Measurements from ENCODE around the gene GREB1. TPM values are rescaled to one million over a fixed set of nuclear protein-coding genes. Genes with fewer than 3 reads are reported as not detected.

GREB1 gene
- total RNA-seq, 1 experiment from 2014 or later, result 16.5 TPM

GRCh38 chr2:11492720-11493119 lies 41.1 kb upstream of the GREB1 start:
- H2AK5ac ChIP-seq (ENCODE audit: insufficient read length, low read length), result no peak overlapping the region
- H4K91ac ChIP-seq (ENCODE audit: insufficient read length, low read depth, low read length), result no peak overlapping the region
- no peak overlapping the region for H3K4me2 ChIP-seq (ENCODE audit: insufficient read depth, insufficient read length, low read length)
- no peak overlapping the region for H2BK12ac ChIP-seq (ENCODE audit: insufficient read length, low read depth, low read length)
- no peaks in the 10 kb centered on the region for H3K27me3 ChIP-seq (ENCODE audit: insufficient read depth, low read length)
- H3K4me1 Mint-ChIP-seq, result peaks cover 24 to 28% of the 10 kb centered on the region in 2 experiments
- no peaks in the 10 kb centered on the region for H3K79me1 ChIP-seq (ENCODE audit: insufficient read depth, low read depth, low read length, poor library complexity, severe bottlenecking)
- no peaks in the 10 kb centered on the region; the same call in 1 of the 2 replicates for H3K4me1 ChIP-seq (ENCODE audit: insufficient read depth, low read length)
- H3K27me3 Mint-ChIP-seq (ENCODE audit: low read depth), result no peaks in the 10 kb centered on the region; the same call in 1 of the 2 replicates
- no peak overlapping the region for H3K4me3 Mint-ChIP-seq
- no peak overlapping the region for H4K5ac ChIP-seq (ENCODE audit: insufficient read length, low read depth, low read length)
- H3K36me3 Mint-ChIP-seq (ENCODE audit: insufficient read depth in 1 of 3, low read depth in 3 of 3), result peaks cover 5 to 6% (median 5%) of the 10 kb centered on the region in 3 experiments; a peak in 6 of 7 replicates
- no peak overlapping the region for H3K23ac ChIP-seq (ENCODE audit: insufficient read length, low read depth, low read length)
- no peak overlapping the region for H3T11ph ChIP-seq (ENCODE audit: low read length)
- no peaks in the 10 kb centered on the region for H4K20me1 ChIP-seq (ENCODE audit: control insufficient read depth, insufficient read depth, insufficient read length)
- no peak overlapping the region for H3K14ac ChIP-seq (ENCODE audit: insufficient read depth, low read length)
- H4K8ac ChIP-seq (replicated peaks; ENCODE audit: insufficient read length, low read depth, low read length), result no peak overlapping the region
- no peak overlapping the region for H2BK20ac ChIP-seq (ENCODE audit: low read depth, low read length, poor library complexity, severe bottlenecking)
- H3K23me2 ChIP-seq (ENCODE audit: insufficient read length, low read depth, low read length, poor library complexity, severe bottlenecking), result no peaks in the 10 kb centered on the region
- no peak overlapping the region for H2BK5ac ChIP-seq (ENCODE audit: insufficient read length, low read length)
- H3K27ac ChIP-seq (ENCODE audit: insufficient read length, low read depth, low read length), result no peak overlapping the region
- no peak overlapping the region for H2BK15ac ChIP-seq (ENCODE audit: low read depth, low read length)
- peaks cover 4 to 5% of the 10 kb centered on the region in 2 experiments for H3K9me3 Mint-ChIP-seq
- no peaks in the 10 kb centered on the region for H3K9me3 ChIP-seq (ENCODE audit: control insufficient read depth, low read depth, low read length)
- no peak overlapping the region for H3K27ac Mint-ChIP-seq
- TF ChIP-seq, protein P1, sequence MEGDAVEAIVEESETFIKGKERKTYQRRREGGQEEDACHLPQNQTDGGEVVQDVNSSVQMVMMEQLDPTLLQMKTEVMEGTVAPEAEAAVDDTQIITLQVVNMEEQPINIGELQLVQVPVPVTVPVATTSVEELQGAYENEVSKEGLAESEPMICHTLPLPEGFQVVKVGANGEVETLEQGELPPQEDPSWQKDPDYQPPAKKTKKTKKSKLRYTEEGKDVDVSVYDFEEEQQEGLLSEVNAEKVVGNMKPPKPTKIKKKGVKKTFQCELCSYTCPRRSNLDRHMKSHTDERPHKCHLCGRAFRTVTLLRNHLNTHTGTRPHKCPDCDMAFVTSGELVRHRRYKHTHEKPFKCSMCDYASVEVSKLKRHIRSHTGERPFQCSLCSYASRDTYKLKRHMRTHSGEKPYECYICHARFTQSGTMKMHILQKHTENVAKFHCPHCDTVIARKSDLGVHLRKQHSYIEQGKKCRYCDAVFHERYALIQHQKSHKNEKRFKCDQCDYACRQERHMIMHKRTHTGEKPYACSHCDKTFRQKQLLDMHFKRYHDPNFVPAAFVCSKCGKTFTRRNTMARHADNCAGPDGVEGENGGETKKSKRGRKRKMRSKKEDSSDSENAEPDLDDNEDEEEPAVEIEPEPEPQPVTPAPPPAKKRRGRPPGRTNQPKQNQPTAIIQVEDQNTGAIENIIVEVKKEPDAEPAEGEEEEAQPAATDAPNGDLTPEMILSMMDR (conservative IDR thresholded peaks at IDR 0.05), result no peak
- H3K9ac ChIP-seq (ENCODE audit: extremely low read depth, insufficient read length, low read length), result no peak overlapping the region
- H3K18ac ChIP-seq (ENCODE audit: insufficient read length, low read depth, low read length), result no peak overlapping the region
- no peak overlapping the region for H2AFZ ChIP-seq (ENCODE audit: low read length)
- no peak overlapping the region for H2BK120ac ChIP-seq (ENCODE audit: low read depth, low read length, poor library complexity, severe bottlenecking)
- no CpG with 5 or more reads among the region's 1 CpG for WGBS (ENCODE audit: extremely low coverage, insufficient read length, low lambda C conversion rate)
- H3K4ac ChIP-seq (ENCODE audit: low read depth, low read length), result no peak overlapping the region
- no peak for DNase-seq
- no peak overlapping the region for H3K56ac ChIP-seq (ENCODE audit: insufficient read length, low read depth, low read length)
- peaks cover 2% of the 10 kb centered on the region; the same call in 1 of the 2 replicates for H3K79me2 ChIP-seq (ENCODE audit: insufficient read depth, low read length)
